ENCODE data around the gene CSNK1G3.

CSNK1G3 gene

DNA sequence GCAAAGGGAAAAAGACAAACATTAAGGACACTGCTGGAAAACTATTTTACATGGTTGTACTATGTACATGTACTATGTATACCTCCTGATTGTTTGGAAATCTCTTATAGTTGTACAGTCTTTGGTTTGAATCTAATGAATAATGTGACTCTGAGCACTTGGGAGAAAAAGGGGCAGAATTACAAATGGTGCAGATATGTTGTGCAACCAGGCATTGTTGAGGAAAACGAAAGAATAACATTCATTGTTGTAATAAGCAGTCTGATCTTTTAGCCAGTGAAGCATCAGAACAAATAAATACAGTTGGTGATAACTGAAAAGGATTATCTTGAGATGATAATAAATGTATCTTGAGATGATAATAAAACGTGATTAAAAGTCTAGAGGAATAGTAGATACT, 87.2 kb downstream of the CSNK1G3 start:
- no peak for DNase-seq (ENCODE audit: low read depth)
- H3K4me3 ChIP-seq (ENCODE audit: low read depth, low read length) = no peak overlapping the region
- TF ChIP-seq, protein P1, sequence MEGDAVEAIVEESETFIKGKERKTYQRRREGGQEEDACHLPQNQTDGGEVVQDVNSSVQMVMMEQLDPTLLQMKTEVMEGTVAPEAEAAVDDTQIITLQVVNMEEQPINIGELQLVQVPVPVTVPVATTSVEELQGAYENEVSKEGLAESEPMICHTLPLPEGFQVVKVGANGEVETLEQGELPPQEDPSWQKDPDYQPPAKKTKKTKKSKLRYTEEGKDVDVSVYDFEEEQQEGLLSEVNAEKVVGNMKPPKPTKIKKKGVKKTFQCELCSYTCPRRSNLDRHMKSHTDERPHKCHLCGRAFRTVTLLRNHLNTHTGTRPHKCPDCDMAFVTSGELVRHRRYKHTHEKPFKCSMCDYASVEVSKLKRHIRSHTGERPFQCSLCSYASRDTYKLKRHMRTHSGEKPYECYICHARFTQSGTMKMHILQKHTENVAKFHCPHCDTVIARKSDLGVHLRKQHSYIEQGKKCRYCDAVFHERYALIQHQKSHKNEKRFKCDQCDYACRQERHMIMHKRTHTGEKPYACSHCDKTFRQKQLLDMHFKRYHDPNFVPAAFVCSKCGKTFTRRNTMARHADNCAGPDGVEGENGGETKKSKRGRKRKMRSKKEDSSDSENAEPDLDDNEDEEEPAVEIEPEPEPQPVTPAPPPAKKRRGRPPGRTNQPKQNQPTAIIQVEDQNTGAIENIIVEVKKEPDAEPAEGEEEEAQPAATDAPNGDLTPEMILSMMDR (IDR thresholded peaks at IDR 0.05; ENCODE audit: insufficient read depth, low read depth, low read length, missing control alignments) = no peak

DNA sequence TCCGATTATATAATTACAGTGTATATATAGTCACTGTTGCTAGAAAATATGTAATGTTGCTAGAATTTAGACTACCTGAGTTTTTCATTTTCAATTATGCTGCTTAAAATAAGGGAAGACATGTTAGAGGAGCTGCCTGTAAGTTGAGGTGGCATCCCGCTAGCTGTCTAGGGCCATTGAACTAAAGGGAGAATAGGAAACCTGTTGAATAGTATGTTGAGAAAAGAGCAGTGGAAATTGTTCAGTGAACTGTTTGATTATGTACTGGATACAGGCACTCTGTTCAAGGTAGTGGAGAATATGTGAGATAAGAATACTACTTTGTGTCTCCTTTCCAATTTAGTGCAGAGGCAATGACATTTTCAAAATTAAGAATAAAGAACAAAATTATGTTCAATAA, 89.6 kb downstream of the CSNK1G3 start:
- no peak overlapping the region for H3K4me3 ChIP-seq (ENCODE audit: low read depth, low read length)
- no peak for DNase-seq (ENCODE audit: low read depth)
- TF ChIP-seq, protein P1 (IDR thresholded peaks at IDR 0.05; ENCODE audit: insufficient read depth, low read depth, low read length, missing control alignments) = no peak

DNA sequence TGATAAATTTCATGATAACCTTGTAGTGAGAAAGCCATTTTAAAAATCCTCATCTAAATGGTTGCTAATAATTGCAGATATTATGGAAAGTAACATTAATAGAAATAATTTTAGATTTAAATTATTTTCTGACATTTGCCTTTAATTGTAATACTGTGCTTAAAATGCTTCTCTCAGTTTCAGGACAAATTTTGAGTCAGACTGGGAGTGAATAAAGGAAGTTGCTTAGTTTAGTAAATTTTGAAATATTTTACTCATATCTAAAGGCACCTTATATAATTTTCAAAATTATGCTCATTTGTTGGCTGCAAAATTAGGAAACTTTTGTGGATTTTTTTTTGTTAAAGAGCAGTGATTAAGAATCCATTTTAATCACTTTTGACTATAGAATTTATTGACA, 93.8 kb downstream of the CSNK1G3 start:
- H3K4me3 ChIP-seq (ENCODE audit: low read depth, low read length) = no peak overlapping the region
- TF ChIP-seq, protein P1 (IDR thresholded peaks at IDR 0.05; ENCODE audit: insufficient read depth, low read depth, low read length, missing control alignments) = no peak
- DNase-seq (ENCODE audit: low read depth) = peak; percentile 27

- no peak for DNase-seq (ENCODE audit: low read depth)
- TF ChIP-seq, protein P1 (IDR thresholded peaks at IDR 0.05; ENCODE audit: insufficient read depth, low read depth, low read length, missing control alignments) = no peak
- H3K4me3 ChIP-seq (ENCODE audit: low read depth, low read length) = no peak overlapping the region
Measured at GRCh38 chr5:123610209-123610608, 98.2 kb downstream of the CSNK1G3 start.

- TF ChIP-seq, protein P1 (IDR thresholded peaks at IDR 0.05; ENCODE audit: insufficient read depth, low read depth, low read length, missing control alignments) = peak; percentile 92
- peak; percentile 79 for DNase-seq (ENCODE audit: low read depth)
- H3K4me3 ChIP-seq (ENCODE audit: low read depth, low read length) = no peak overlapping the region
Measured at GRCh38 chr5:123610665-123611405, 98.9 kb downstream of the CSNK1G3 start.

- H3K4me3 ChIP-seq (ENCODE audit: low read depth, low read length) = no peak overlapping the region
- TF ChIP-seq, protein P1 (IDR thresholded peaks at IDR 0.05; ENCODE audit: insufficient read depth, low read depth, low read length, missing control alignments) = no peak
- no peak for DNase-seq (ENCODE audit: low read depth)
Measured at GRCh38 chr5:123611406-123611709, 99.4 kb downstream of the CSNK1G3 start.

GRCh38 chr5:123617561-123617960, 105.6 kb downstream of the CSNK1G3 start:
- H3K4me3 ChIP-seq (ENCODE audit: low read depth, low read length) = no peak overlapping the region
- DNase-seq (ENCODE audit: low read depth) = no peak
- TF ChIP-seq, protein P1 (IDR thresholded peaks at IDR 0.05; ENCODE audit: insufficient read depth, low read depth, low read length, missing control alignments) = no peak

Measured in GM12865 (cell line).